Measurements from ENCODE around the gene CPD. TPM values are rescaled to one million over a fixed set of nuclear protein-coding genes. Genes with fewer than 3 reads are reported as not detected.
"Not testable (repeated sequence)": the region's sequence is repeated elsewhere in the genome, so short reads cannot be mapped to it uniquely, and the experiment has no call there.

CPD gene
- total RNA-seq, 1 donor from 2014 or later, result 20.3 TPM

- DNase-seq; intact Hi-C loops (cut with micrococcal nuclease); ATAC-seq: not testable (repeated sequence)
Measured at GRCh38 chr17:30351263-30351662, 27.5 kb upstream of the CPD start.

- no peak for DNase-seq
- no peak for ATAC-seq
- intact Hi-C loops (cut with micrococcal nuclease), result no loop called here
Measured at GRCh38 chr17:30351735-30352134, 27.0 kb upstream of the CPD start.

DNA sequence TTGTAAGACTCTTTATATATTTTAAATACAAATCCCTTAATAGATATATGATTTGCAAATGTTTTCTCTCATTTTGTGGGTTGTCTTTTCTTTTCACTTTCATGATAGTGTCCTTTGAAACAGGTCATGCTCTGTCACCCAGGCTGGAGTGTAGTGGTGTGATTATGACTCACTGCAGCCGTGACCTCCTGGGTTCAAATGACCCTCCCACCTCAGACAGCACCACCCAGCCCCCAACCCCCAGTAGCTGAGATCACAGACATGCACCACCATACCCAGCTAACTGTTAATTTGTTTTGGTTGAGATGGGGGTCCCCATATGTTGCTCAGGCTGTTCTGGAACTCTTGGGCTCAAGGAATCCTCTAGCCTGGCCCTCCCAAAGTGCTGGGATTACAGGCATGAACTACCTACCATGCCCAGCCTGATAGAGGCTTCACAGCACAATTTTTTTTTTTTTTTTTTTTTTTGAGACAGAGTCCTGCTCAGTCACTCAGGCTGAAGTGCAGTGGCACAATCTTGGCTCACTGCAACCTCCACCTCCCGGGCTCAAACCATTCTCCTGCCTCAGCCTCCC is 26.4 kb upstream of the CPD start:
- intact Hi-C loops (cut with micrococcal nuclease), result no loop called here
- no peak for ATAC-seq
- DNase-seq, result no peak

DNA sequence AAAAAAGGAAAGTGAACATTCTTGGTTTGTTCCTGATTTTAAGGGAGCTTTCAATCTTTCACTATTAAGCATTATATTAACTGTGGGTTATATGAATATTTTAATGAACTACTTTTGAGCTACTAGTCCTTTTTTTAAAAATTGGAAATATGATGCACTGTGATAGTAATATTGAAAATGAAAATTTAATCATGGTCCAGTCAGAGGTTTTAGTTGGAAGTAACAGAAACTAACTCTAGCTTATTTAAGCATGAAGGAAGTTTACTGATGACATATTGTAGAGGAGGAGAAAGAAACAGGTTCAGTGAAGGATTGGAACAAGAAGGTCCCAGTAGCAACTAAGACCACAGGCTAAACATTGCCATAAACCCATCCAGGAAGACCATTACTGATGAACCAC is 24.0 kb upstream of the CPD start:
- DNase-seq (no peak), ATAC-seq (no peak)
- intact Hi-C loops (cut with micrococcal nuclease), result no loop called here

- intact Hi-C loops (cut with micrococcal nuclease), result no loop called here
- DNase-seq (no peak), ATAC-seq (no peak)
Measured at GRCh38 chr17:30357476-30357875, 21.3 kb upstream of the CPD start.

- no peak for ATAC-seq
- no peak for DNase-seq
- intact Hi-C loops (cut with micrococcal nuclease), result no loop called here
Measured at GRCh38 chr17:30358055-30358760, 20.5 kb upstream of the CPD start.

DNA sequence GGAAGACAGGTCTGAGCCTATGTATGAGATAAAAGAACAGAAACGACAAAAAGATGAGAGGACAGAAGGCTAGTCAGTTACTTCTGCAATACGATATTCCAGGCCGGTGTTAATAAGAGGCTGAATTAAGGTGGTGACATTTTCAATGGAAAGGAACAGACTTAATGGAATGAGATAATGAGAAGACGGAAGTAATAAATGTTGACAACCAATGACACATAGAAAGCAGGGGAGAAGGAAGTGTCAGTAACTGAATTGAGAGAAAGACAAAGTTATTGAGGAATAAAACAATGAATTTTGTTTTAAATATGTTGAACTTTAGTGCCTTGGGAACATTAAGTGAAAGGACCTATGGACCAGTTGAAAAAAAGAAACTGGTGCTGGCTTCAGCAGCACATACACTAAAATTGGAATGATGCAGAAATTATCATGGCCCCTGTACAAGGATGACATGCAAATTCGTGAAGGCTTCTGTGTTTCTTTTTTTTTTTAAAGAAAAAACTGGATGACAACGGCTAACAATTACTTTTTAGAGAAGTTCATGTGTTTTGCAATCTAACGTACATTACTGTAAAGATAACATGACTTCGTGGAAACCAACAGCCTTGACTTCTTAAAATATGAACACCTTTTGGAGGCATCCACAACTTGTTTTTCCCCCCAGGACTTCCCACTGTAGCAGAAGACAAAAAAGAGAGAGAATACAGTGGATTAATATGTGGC is 18.5 kb upstream of the CPD start:
- ATAC-seq (no peak), DNase-seq (no peak)
- intact Hi-C loops (cut with micrococcal nuclease), result no loop called here

DNA sequence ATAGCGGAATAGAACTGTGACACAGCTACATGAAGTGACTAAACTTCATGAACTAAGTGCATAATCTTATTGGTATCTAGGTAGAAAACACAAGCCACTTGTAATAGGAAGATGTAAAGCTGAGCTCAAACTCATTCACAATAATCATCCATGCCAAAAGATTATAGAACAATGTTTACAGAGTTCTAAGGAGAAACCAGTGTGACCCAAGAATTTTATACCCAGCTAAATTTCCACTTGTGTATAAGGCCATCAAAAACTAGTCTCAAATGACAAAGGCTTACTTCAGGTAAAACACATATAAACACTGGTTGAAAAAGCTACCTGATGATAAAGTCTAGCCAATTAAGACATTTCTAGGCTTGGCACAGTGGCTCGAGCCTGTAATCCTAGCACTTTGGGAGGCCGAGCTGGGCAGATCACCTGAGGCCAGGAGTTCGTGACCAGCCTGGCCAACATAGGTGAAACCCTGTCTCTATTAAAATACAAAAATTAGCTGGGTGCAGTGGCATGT is 16.9 kb upstream of the CPD start:
- no peak for DNase-seq
- intact Hi-C loops (cut with micrococcal nuclease), result no loop called here
- ATAC-seq, result no peak

- intact Hi-C loops (cut with micrococcal nuclease), result no loop called here
- ATAC-seq, result peak; percentile 46
- no peak for DNase-seq
Measured at GRCh38 chr17:30363715-30364202, 15.0 kb upstream of the CPD start.

GRCh38 chr17:30366536-30366935 is 12.2 kb upstream of the CPD start:
- intact Hi-C loops (cut with micrococcal nuclease), result no loop called here
- ATAC-seq, result no peak
- no peak for DNase-seq

GRCh38 chr17:30368912-30369720 is 9.6 kb upstream of the CPD start:
- intact Hi-C loops (cut with micrococcal nuclease), result no loop called here
- ATAC-seq, result no peak
- DNase-seq, result no peak

DNA sequence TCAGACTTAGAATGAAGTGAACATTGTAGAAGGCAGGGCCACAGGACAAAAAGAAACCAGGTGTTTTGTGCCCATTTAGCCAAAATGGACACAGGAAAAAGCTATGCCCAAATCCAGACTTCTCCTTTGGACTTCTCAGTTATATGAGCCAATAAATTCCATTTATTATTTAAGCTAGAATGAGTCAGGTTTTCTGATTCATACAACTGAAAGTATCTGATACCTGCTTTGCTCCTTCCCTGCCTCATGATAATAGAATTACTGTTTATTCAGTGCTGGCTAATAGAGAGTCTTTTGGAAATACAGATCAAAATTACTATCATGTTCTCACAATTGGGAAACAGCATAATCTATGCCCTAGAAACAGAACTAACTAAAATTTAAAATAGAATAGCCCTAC is 8.7 kb upstream of the CPD start:
- intact Hi-C loops (cut with micrococcal nuclease), result no loop called here
- no peak for ATAC-seq
- no peak for DNase-seq

DNA sequence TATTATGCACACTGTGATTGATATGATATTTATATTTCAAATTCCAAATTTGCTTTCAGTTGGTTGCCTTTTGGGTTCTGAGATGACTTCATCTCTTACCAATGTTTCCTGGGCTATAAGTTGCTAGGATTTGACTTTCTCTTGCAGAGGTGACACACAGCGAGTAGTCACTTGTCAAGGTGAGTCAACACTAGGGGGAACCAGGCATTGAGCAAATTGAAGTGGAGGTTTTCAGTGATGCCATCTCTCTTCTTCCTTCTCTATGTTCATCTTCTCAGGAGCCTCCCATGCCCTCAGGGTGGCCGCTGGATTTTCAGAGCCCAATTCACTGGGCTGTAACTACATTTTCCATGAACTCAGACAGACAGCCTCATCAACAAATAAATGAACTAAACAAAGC is 6.0 kb upstream of the CPD start:
- ATAC-seq (no peak), DNase-seq (no peak)
- intact Hi-C loops (cut with micrococcal nuclease), result no loop called here

GRCh38 chr17:30375661-30376060 is 3.1 kb upstream of the CPD start:
- no peak for DNase-seq
- ATAC-seq, result no peak
- intact Hi-C loops (cut with micrococcal nuclease), result no loop called here

DNA sequence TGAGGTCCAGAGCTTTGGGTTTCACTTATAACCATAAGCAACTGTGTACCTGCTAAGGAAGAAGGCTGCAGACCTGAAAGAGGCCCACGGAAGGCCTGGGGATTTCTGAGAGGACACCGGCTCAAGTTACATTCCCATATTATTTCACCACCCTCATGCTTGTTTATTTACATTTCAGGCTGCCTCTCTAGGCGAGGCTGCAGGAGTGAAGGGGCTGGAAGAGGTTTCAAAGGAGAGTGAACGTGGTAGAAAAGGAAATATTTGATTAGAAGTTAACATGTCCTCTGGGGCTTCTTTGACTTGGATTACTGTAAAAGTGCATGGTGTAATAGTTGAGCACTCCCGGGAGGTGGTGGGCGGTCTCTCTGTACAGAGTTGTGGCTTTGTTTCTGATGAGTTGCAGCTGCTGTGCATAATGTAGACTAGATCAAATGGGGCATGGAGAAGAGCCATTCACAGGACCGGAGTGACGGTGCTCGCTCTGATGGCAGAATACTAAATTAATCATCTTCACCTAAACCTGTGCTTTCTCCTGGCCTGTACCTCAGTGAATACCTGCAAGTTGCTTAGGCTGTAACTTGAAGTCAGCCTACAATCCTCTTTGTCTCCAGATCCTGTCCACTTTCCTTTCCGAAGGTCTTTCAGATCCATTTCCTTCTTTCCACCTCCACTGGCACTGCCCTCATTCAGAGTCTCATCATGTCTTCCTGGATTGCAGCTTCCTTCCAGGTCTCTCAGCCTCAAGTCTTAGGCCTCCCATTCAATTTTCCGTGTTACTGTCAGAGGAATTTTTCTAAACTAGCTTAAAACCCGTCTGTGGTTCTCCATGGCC is 1.9 kb upstream of the CPD start:
- DNase-seq (peak; percentile 68), ATAC-seq (peak; percentile 8)
- intact Hi-C loops (cut with micrococcal nuclease), result no loop called here

GRCh38 chr17:30377574-30378240 is 1.0 kb upstream of the CPD start:
- intact Hi-C loops (cut with micrococcal nuclease), result no loop called here
- ATAC-seq (no peak), DNase-seq (no peak)

DNA sequence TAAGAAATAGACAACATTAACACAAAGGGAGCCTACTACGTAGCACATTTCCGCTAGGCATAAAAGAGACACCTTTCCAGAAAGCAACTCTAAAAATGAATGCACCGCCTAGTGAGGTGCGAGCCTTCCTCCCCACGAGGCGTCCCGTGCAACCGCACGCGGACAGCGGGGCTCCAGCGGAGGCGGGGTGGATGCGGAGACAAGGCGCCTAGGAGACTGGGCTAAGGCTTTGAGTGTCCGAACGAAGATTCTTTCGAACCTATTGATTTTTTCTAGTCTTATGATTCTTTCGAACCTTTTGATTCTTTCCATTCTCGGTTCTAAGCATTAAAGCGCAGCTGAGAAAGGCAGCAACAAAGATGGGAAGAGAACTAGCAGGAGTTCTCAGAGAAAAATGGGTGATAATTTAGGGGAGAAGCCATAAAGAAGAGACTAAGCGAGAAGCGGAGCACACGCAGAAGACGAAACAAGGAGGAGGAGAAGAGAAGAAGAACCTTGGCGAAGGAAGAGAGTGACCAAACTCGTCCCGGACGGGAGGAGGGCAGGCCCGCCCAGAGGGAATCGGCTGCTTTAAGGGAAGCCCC is 394 bp upstream of the CPD start:
- ATAC-seq (peak; percentile 37), DNase-seq (peak; percentile 56)
- intact Hi-C loops (cut with micrococcal nuclease), result no loop called here
